Measurements from ENCODE around the gene ZNF727.
"Not testable (repeated sequence)": the region's sequence is repeated elsewhere in the genome, so short reads cannot be mapped to it uniquely, and the experiment has no call there.

Gene ZNF727

GRCh38 chr7:64045301-64046040 lies at the start of gene ZNF727:
TSS of gene ZNF727 (plus strand) at chr7:64045434. CDS start at chr7:64045622, 188 bp downstream.
- FAIRE-seq = peak; percentile 43

- FAIRE-seq = no peak
Measured at GRCh38 chr7:63998549-63998948, 46.7 kb upstream of the ZNF727 start, which contains the start of gene ZNF722. TSS of gene ZNF722 (plus strand) at chr7:63998849. CDS start at chr7:63998962, 113 bp downstream.

- FAIRE-seq = not testable (repeated sequence)
Measured at GRCh38 chr7:64015496-64015895, 29.7 kb upstream of the ZNF727 start.

GRCh38 chr7:64035388-64035787 lies 9.8 kb upstream of the ZNF727 start:
- no peak for FAIRE-seq

GRCh38 chr7:64037095-64037494 lies 8.1 kb upstream of the ZNF727 start:
- no peak for FAIRE-seq

- no peak for FAIRE-seq
Measured at GRCh38 chr7:64046041-64046389, 781 bp downstream of the ZNF727 start.

- FAIRE-seq = not testable (repeated sequence)
Measured at GRCh38 chr7:64077837-64078698, 32.8 kb downstream of the ZNF727 start.

- FAIRE-seq = no peak
Measured at GRCh38 chr7:64078699-64078994, 33.4 kb downstream of the ZNF727 start.

- FAIRE-seq = no peak
Measured at GRCh38 chr7:64087501-64087900, 42.3 kb downstream of the ZNF727 start.

- FAIRE-seq = not testable (repeated sequence)
Measured at GRCh38 chr7:64088863-64089262, 43.6 kb downstream of the ZNF727 start.
